ENCODE data around the gene CFAP90.

Gene CFAP90

GRCh38 chr5:7872517-7873130 lies 21.7 kb upstream of the CFAP90 start:
- no peak overlapping the region for H2AK5ac ChIP-seq (ENCODE audit: low read length, severe bottlenecking)
- H3K4me1 ChIP-seq (ENCODE audit: control insufficient read depth, insufficient read depth, low read depth, low read length), result peaks cover 4% of the 10 kb centered on the region
- H3K23ac ChIP-seq (ENCODE audit: low read length in 2 of 2), result no peak overlapping the region
- no peak overlapping the region for H4K8ac ChIP-seq (ENCODE audit: low read length)
- no peak overlapping the region for H2BK120ac ChIP-seq (ENCODE audit: low read depth, low read length)
- no peak overlapping the region for H2BK15ac ChIP-seq (ENCODE audit: low read depth, poor library complexity, severe bottlenecking)
- H2AFZ ChIP-seq (ENCODE audit: low read depth, low read length), result no peak overlapping the region
- H3K9ac ChIP-seq (ENCODE audit: low read length), result no peak overlapping the region
- no peaks in the 10 kb centered on the region for H3K9me3 ChIP-seq (ENCODE audit: control insufficient read depth, low read length)
- no peak overlapping the region for H4K91ac ChIP-seq (ENCODE audit: low read length)
- H3K4me2 ChIP-seq (ENCODE audit: low read length, poor library complexity, severe bottlenecking), result no peak overlapping the region
- H3K14ac ChIP-seq (ENCODE audit: low read length in 2 of 2), result no peak overlapping the region
- peaks cover 5% of the 10 kb centered on the region for H3K79me1 ChIP-seq (replicated peaks; ENCODE audit: low read length, poor library complexity, severe bottlenecking)
- peak overlapping the region; percentile 39 for H3K27ac ChIP-seq (ENCODE audit: low read length, poor library complexity, severe bottlenecking)
- 94% methylated on average over 4 of the region's 4 CpGs for WGBS
- no peak overlapping the region for H3K4ac ChIP-seq (ENCODE audit: low read depth in 1 of 2, low read length in 2 of 2)
- no peak overlapping the region for H2BK5ac ChIP-seq (ENCODE audit: low read depth, low read length, poor library complexity, severe bottlenecking)
- H3K36me3 ChIP-seq (ENCODE audit: control insufficient read depth in 1 of 2, insufficient read depth in 2 of 2, low read depth in 1 of 2, low read length in 2 of 2), result peaks cover 3 to 31% of the 10 kb centered on the region in 2 experiments
- H3K4me3 ChIP-seq (ENCODE audit: insufficient read depth in 1 of 2, low read depth in 1 of 2, low read length in 2 of 2), result no peak overlapping the region
- H3K27me3 ChIP-seq (ENCODE audit: control insufficient read depth in 1 of 2, insufficient read depth in 1 of 2, low read length in 2 of 2), result no peaks in the 10 kb centered on the region
- no peak overlapping the region for H3K18ac ChIP-seq (ENCODE audit: low read depth in 1 of 2, low read length in 2 of 2)
- no peak for DNase-seq
- H2BK12ac ChIP-seq (ENCODE audit: low read length in 2 of 2), result no peak overlapping the region

- Histone ChIP-seq H2BK12ac (ENCODE audit: low read length in 2 of 2) (no peak overlapping the region), H3K4me1 (ENCODE audit: control insufficient read depth, insufficient read depth, low read depth, low read length) (peaks cover 4% of the 10 kb centered on the region)
Measured at GRCh38 chr5:7871653-7872052, 20.7 kb upstream of the CFAP90 start.

GRCh38 chr5:7869474-7870136 lies 18.7 kb upstream of the CFAP90 start:
- H2BK15ac ChIP-seq (ENCODE audit: low read depth, poor library complexity, severe bottlenecking), result no peak overlapping the region
- H3K4ac ChIP-seq (ENCODE audit: low read depth in 1 of 2, low read length in 2 of 2), result peak overlapping the region in 1 of 2 experiments; percentile 73
- peaks cover 2% of the 10 kb centered on the region for H3K4me1 ChIP-seq (ENCODE audit: control insufficient read depth, insufficient read depth, low read depth, low read length)
- H3K4me3 ChIP-seq (ENCODE audit: insufficient read depth in 1 of 2, low read depth in 1 of 2, low read length in 2 of 2), result peak overlapping the region; percentile 90 to 94
- H3K27me3 ChIP-seq (ENCODE audit: control insufficient read depth in 1 of 2, insufficient read depth in 1 of 2, low read length in 2 of 2), result no peaks in the 10 kb centered on the region
- H2BK5ac ChIP-seq (ENCODE audit: low read depth, low read length, poor library complexity, severe bottlenecking), result peak overlapping the region; percentile 19
- no peaks in the 10 kb centered on the region for H3K9me3 ChIP-seq (ENCODE audit: control insufficient read depth, low read length)
- H3K23ac ChIP-seq (ENCODE audit: low read length in 2 of 2), result peak overlapping the region in 1 of 2 experiments; percentile 40
- no peak overlapping the region for H2BK120ac ChIP-seq (ENCODE audit: low read depth, low read length)
- peak overlapping the region in 1 of 2 experiments; percentile 79 for H3K14ac ChIP-seq (ENCODE audit: low read length in 2 of 2)
- no peak overlapping the region for H2BK12ac ChIP-seq (ENCODE audit: low read length in 2 of 2)
- peak overlapping the region; percentile 58 for H4K8ac ChIP-seq (ENCODE audit: low read length)
- peak; percentile 39 for DNase-seq
- peak overlapping the region; percentile 84 for H2AFZ ChIP-seq (ENCODE audit: low read depth, low read length)
- H3K4me2 ChIP-seq (ENCODE audit: low read length, poor library complexity, severe bottlenecking), result peak overlapping the region; percentile 85
- WGBS, result 4% methylated on average over 37 of the region's 41 CpGs
- peaks cover 18% of the 10 kb centered on the region for H3K79me1 ChIP-seq (replicated peaks; ENCODE audit: low read length, poor library complexity, severe bottlenecking)
- H3K27ac ChIP-seq (ENCODE audit: low read length, poor library complexity, severe bottlenecking), result no peak overlapping the region
- H2AK5ac ChIP-seq (ENCODE audit: low read length, severe bottlenecking), result no peak overlapping the region
- H3K9ac ChIP-seq (ENCODE audit: low read length), result peak overlapping the region; percentile 91
- H3K36me3 ChIP-seq (ENCODE audit: control insufficient read depth in 1 of 2, insufficient read depth in 2 of 2, low read depth in 1 of 2, low read length in 2 of 2), result peaks cover 0 to 23% of the 10 kb centered on the region in 2 experiments
- H3K18ac ChIP-seq (ENCODE audit: low read depth in 1 of 2, low read length in 2 of 2), result peak overlapping the region; percentile 50 to 70
- H4K91ac ChIP-seq (ENCODE audit: low read length), result no peak overlapping the region

More at GRCh38 chr5:7871653-7872052, 20.7 kb upstream of the CFAP90 start:
- Histone ChIP-seq H3K18ac (ENCODE audit: low read depth in 1 of 2, low read length in 2 of 2) (no peak overlapping the region), H4K91ac (ENCODE audit: low read length) (no peak overlapping the region), H3K79me1 (replicated peaks; ENCODE audit: low read length, poor library complexity, severe bottlenecking) (peaks cover 14% of the 10 kb centered on the region), H3K23ac (ENCODE audit: low read length in 2 of 2) (no peak overlapping the region), H3K27ac (ENCODE audit: low read length, poor library complexity, severe bottlenecking) (no peak overlapping the region), H3K4ac (ENCODE audit: low read depth in 1 of 2, low read length in 2 of 2) (no peak overlapping the region), H4K8ac (ENCODE audit: low read length) (no peak overlapping the region), H2BK5ac (ENCODE audit: low read depth, low read length, poor library complexity, severe bottlenecking) (no peak overlapping the region), H3K4me3 (ENCODE audit: insufficient read depth in 1 of 2, low read depth in 1 of 2, low read length in 2 of 2) (no peak overlapping the region), H3K9ac (ENCODE audit: low read length) (no peak overlapping the region), H2BK120ac (ENCODE audit: low read depth, low read length) (no peak overlapping the region), H3K14ac (ENCODE audit: low read length in 2 of 2) (no peak overlapping the region), H2AK5ac (ENCODE audit: low read length, severe bottlenecking) (no peak overlapping the region), H3K9me3 (ENCODE audit: control insufficient read depth, low read length) (no peaks in the 10 kb centered on the region), H3K27me3 (ENCODE audit: control insufficient read depth in 1 of 2, insufficient read depth in 1 of 2, low read length in 2 of 2) (no peaks in the 10 kb centered on the region), H2BK15ac (ENCODE audit: low read depth, poor library complexity, severe bottlenecking) (no peak overlapping the region), H3K4me2 (ENCODE audit: low read length, poor library complexity, severe bottlenecking) (no peak overlapping the region), H2AFZ (ENCODE audit: low read depth, low read length) (no peak overlapping the region), H3K36me3 (ENCODE audit: control insufficient read depth in 1 of 2, insufficient read depth in 2 of 2, low read depth in 1 of 2, low read length in 2 of 2) (peaks cover 3 to 28% of the 10 kb centered on the region in 2 experiments)
- DNase-seq, result no peak
- 100% methylated on average over 2 of the region's 2 CpGs for WGBS

GRCh38 chr5:7868773-7869473 lies 18.0 kb upstream of the CFAP90 start, which contains the start of the genes FASTKD3 and MTRR:
TSS of gene FASTKD3 (minus strand) at chr5:7869031. CDS start at chr5:7868083, 948 bp downstream.
TSS of gene MTRR (plus strand) at chr5:7869148. CDS start at chr5:7870795, 1,647 bp downstream.
- H3K18ac ChIP-seq (ENCODE audit: low read depth in 1 of 2, low read length in 2 of 2), result peak within 1 kb of the TSS; percentile 58 to 70
- peak within 1 kb of the TSS; percentile 42 for H2BK120ac ChIP-seq (ENCODE audit: low read depth, low read length)
- no peak within 1 kb of the TSS for H2BK12ac ChIP-seq (ENCODE audit: low read length in 2 of 2)
- no peaks in the 10 kb centered on the region for H3K9me3 ChIP-seq (ENCODE audit: control insufficient read depth, low read length)
- H3K4ac ChIP-seq (ENCODE audit: low read depth in 1 of 2, low read length in 2 of 2), result peak within 1 kb of the TSS; percentile 43 to 73
- WGBS, result under 1% methylated on average over 81 of the region's 83 CpGs
- peak; percentile 95 for DNase-seq
- H3K4me1 ChIP-seq (ENCODE audit: control insufficient read depth, insufficient read depth, low read depth, low read length), result peaks cover 2% of the 10 kb centered on the region
- no peak within 1 kb of the TSS for H2AK5ac ChIP-seq (ENCODE audit: low read length, severe bottlenecking)
- H2BK5ac ChIP-seq (ENCODE audit: low read depth, low read length, poor library complexity, severe bottlenecking), result peak within 1 kb of the TSS; percentile 36
- peak within 1 kb of the TSS; percentile 91 for H3K9ac ChIP-seq (ENCODE audit: low read length)
- peak within 1 kb of the TSS; percentile 89 for H2AFZ ChIP-seq (ENCODE audit: low read depth, low read length)
- peaks cover 18% of the 10 kb centered on the region for H3K79me1 ChIP-seq (replicated peaks; ENCODE audit: low read length, poor library complexity, severe bottlenecking)
- peak within 1 kb of the TSS; percentile 71 for H4K8ac ChIP-seq (ENCODE audit: low read length)
- H3K27ac ChIP-seq (ENCODE audit: low read length, poor library complexity, severe bottlenecking), result no peak within 1 kb of the TSS
- peak within 1 kb of the TSS in 1 of 2 experiments; percentile 79 for H3K14ac ChIP-seq (ENCODE audit: low read length in 2 of 2)
- H2BK15ac ChIP-seq (ENCODE audit: low read depth, poor library complexity, severe bottlenecking), result peak within 1 kb of the TSS; percentile 80
- H3K4me3 ChIP-seq (ENCODE audit: insufficient read depth in 1 of 2, low read depth in 1 of 2, low read length in 2 of 2), result peak within 1 kb of the TSS; percentile 90 to 94
- H4K91ac ChIP-seq (ENCODE audit: low read length), result peak within 1 kb of the TSS; percentile 81
- peak within 1 kb of the TSS; percentile 96 for H3K4me2 ChIP-seq (ENCODE audit: low read length, poor library complexity, severe bottlenecking)
- no peaks in the 10 kb centered on the region for H3K27me3 ChIP-seq (ENCODE audit: control insufficient read depth in 1 of 2, insufficient read depth in 1 of 2, low read length in 2 of 2)
- H3K36me3 ChIP-seq (ENCODE audit: control insufficient read depth in 1 of 2, insufficient read depth in 2 of 2, low read depth in 1 of 2, low read length in 2 of 2), result peaks cover 0 to 29% of the 10 kb centered on the region in 2 experiments
- peak within 1 kb of the TSS in 1 of 2 experiments; percentile 86 for H3K23ac ChIP-seq (ENCODE audit: low read length in 2 of 2)

Measured in mesenchymal stem cell (in vitro differentiated cells and primary cell).